ENCODE data around the gene DNAJC17.

Gene DNAJC17

DNA sequence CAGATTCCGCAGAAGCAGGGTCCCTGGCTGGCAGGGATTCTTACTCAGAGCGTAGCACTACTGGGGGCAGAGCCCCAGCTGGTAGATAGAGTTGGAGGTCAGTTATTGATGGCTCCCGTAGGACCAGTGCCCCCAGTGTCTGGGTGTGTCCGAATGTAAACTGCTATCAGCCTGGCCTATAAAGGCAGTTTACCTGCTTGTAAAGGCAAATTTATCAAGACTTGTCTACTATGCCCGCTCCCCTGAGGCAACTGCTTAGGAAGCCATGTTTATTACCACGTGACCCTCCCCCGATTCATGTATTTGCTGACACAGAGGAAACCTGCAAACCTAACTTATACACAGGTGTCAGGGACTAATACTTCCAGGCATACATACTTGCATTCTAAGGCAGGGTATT is 21.8 kb upstream of the DNAJC17 start:
- DNase-seq = no peak

DNA sequence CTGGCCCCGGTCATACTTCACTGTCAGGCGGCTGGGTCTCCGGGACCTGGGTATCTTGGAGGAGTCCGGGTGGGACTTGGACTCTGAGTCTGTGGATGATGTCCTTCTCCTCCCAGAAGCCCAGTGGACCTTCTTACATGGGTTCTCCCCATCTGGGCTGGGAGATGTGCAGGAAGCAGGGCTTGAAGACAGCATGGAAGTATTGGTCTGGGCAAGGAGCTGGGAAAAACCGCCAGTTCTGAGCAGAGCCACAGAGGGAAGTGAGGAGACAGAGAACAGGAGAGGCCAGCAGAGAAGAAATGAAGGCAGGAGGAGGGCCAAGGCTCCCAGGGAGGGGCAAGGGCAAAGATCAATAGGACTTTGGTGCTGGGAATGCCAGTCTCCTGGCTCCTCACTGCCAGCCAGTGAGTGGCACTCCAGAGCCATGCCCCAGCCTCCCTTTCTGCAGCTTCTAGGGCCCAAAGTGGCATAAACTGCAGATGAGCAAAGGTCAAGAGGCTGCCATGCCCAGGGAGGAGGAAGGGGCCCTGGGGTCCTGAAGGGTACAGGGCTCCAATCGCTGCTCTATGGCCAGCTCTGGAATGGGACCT is 21.3 kb upstream of the DNAJC17 start, which contains the start of gene PPP1R14D:
Gene PPP1R14D, minus strand, starts transcription at position 262 of the 590 bp plus-strand sequence. Its CDS starts 67 bp downstream, at position 195.
- DNase-seq = no peak

GRCh38 chr15:40826423-40827075 is 19.3 kb upstream of the DNAJC17 start:
- no peak for DNase-seq

DNA sequence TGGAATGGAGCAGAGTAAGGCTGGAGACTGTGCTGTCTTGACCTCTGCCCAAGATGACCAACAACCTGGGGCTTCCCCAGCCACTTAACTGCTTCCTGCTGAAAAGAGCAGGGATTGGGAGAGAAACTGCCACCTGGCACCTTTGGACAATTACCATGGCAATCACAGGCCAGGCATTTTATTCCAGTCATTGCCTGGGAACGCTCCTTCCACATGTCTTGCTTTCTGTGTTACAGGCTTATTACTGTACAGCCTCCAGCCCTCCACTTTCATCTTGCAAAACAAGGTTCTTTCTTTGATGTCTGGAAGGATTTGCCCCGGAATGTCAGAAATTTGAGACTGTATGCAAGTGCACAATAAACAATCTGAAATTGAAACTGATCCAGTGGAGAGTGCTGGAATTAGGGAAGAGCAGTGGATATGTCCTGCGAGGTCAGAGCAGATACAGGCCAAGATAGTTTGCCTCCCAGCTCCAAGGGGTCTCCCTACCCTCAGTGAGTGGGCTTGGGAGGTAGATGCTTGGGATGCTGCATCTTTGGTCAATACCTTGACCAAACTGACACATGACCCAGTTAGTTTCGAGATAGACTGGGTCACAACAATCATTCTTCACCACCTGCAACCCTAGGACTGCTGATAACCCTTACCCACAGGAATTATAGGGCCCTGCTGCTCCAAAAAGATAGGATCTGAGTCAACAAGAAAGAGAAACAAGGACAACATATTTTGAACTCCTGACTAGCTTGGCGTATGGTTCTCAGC is 18.6 kb upstream of the DNAJC17 start:
- no peak for DNase-seq

DNA sequence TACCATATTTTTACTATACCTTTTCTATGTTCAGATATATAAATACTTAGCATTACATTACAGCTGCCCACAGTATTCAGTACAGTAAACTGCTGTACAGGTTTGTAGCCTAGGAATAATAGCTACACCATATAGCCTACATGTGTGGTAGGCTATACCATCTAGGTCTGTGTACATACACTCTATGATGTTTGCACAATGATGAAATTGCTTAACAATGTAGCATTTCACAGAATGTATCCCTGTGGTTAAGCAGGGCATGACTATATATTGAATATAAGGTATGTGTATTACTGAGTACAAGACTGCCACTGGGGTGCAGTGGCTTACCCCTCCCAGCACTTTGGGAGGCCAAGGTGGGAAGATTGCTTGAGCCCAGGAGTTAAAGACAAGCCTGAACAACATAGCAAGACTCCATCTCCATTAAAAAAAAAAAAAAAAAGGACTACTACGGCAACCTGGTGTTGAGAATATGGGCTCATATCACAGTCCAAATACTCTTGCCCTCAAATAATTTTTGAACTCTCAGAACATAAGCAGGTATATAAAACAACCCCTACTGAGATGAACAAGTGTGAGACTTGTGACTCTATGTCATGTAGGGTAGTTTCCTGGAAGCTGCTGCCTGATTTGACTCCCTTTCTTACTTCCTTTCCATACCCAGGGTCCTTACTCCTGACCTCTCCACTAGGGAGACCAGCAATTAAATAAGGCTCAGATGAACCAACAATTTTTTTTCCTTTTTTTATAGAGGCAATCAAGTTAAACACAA is 16.5 kb upstream of the DNAJC17 start:
- DNase-seq = no peak

DNA sequence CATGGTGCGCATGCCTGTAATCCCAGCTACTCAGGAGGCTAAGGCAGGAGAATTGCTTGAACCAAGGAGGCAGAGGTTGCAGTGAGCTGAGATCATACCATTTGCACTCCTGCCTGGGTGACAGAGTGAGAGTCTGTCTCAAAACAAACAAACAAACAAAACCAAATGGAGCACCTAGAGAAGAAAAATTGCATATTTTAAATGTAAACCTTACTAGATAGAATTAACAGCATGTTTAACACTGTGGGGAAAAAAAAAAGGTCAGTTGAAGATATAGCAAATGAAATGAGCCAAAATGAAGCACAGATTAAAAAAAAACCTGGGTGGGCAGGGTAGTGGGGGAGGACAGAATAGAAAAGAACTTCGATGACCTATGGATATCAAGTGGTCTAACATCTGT is 13.9 kb upstream of the DNAJC17 start:
- no peak for DNase-seq

GRCh38 chr15:40819048-40819447 is 11.8 kb upstream of the DNAJC17 start:
- DNase-seq = no peak

DNA sequence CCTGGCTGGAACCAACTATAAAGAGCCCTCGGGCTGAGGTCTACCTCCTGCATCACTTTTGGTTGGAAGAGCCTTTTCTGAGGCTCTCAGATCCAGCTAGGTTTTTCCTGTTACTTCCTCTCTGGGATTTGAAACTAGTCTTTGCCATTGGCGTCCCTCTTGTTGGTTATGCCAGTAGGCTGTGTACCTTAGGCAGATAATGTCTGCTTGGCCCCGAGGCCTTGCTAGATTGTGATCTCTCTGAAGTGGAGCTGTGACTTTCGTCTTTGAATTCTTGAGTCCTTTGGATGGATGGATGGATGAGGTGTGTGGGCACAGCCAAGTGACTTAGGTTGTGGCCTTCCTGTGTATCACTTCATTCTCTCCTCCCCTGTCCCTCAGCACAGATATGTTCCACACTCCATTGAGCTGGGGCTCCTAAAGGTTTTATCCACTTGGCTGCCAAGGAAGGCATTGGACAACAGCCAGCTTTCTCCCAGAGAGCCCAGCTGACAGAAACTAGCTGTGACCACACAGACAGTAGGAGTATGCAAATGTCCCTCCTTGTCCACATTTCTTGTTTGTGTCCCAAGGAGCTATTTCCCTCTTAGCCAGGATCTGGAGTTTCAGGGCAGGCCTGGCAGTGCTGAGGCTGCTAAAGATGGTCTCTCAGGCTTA is 7.9 kb upstream of the DNAJC17 start:
- DNase-seq = no peak

DNA sequence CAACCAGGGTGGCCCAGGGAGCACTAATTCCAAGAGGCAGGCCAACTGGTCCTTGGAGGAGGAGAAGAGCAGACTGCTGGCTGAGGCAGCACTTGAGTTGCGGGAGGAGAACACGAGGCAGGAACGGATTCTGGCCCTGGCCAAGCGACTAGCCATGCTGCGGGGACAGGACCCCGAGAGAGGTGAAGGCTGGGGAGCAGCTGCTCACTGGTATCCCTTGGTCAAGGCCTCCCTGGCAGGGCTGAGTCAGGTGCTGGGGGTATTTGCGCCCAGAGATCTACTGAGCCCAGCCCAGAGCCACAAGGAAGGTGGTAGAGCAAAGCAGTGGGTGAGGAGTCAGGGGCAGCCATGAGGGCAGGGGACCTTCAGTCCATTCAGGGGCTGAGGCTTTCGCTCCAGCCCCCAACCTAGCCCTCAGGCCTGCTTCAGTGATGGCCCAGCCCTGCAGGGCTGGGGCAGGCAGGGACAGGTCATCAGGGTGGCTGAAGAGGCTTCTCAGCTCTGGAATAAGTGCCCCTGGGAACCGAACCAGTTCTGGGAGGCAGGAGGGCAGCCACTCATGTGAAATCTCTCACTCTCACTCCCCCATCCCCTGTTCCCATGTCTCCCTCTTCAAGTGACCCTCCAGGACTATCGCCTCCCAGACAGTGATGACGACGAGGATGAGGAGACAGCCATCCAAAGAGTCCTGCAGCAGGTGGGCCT is 5.6 kb upstream of the DNAJC17 start:
- DNase-seq = no peak

GRCh38 chr15:40808861-40809450 is 1.7 kb upstream of the DNAJC17 start:
- DNase-seq = no peak

DNA sequence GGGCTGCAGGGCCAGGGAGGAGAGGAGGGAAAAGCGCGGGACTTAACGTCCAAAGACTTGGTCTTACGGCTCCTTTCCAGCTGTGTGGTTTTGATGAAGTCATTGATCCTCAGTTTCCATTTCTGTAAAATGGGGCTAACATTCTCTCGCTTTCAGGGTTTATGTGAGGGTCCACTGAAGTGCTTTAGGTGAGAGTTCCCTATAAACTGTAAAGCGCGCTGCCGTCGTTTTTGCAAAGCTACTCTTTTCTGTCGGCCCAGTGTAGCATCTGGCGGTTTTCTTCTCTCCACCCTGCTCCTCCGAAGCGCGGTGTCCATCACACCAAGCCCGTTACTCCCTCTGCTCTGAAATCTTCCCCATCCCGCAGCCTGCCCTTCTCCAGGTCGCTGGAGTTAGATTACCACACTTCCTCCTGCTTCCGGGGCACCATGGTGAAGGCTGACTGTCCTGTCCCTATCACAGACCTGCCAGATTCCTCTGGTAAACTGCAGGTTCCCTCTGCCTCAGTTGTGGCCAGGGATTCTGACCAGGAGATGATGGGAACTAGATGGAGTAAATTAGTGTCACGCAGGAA is 702 bp upstream of the DNAJC17 start:
- DNase-seq = no peak

GRCh38 chr15:40806672-40807027 is 623 bp downstream of the DNAJC17 start:
- no peak for DNase-seq

DNA sequence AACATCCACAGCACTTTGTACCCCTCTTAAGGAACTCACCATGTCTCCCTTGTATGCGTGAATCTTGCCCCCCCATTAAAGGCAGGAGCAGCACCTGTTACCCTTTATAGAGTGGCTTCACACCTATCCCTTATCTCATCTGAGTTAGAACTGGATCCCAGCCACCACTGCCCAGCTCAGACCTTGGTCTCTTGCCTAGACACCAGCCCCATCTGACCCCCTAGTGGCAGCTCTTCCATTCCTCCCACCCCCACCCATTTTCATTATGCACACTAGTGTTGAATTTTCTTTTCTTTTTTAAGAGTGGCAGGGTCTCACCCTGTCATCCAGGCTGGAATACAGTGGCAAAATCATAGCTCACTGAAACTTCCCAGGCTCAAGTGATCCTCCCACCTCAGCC is 3.6 kb downstream of the DNAJC17 start:
- no peak for DNase-seq

DNA sequence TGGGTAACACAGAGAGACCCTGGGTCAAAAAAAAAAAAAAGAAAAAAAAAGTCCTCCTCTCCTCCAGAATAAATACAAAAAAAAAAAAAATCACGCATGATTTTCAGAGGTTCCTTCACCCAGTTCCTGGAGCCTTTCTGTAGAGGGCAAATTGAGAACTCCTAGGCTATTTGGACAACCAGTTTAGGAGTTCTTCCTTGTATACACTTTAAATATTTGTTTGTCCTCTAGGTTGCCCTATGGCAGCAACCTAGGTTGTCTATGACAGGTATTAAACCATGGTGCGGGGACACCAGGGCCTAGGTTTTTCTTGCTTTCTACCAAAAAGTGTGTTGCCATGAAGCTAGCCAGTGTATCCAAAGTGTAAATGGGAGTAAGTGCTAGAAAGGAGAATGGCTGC is 4.2 kb downstream of the DNAJC17 start:
- DNase-seq = no peak

DNA sequence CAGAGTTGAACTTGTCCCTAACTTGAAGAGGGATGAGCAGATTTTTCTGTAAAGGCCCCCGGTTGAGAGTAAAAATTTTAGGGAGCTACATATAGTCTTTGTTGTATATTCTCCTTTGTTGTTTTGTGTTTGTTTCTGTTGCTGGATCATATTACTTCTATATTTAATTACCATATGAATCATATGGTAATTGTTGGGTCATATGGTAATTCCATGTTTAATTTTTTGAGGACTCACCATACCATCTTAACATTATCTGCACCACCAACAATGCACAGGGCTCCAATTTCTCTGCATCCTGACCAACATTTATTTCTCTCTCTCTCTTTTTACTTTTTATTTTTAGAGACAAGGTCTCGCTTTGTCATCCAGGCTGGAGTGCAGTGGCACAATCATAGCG is 7.8 kb downstream of the DNAJC17 start:
- no peak for DNase-seq

- DNase-seq = no peak
These were observed 10.8 kb downstream of the DNAJC17 start for GRCh38 chr15:40796512-40796911.

DNA sequence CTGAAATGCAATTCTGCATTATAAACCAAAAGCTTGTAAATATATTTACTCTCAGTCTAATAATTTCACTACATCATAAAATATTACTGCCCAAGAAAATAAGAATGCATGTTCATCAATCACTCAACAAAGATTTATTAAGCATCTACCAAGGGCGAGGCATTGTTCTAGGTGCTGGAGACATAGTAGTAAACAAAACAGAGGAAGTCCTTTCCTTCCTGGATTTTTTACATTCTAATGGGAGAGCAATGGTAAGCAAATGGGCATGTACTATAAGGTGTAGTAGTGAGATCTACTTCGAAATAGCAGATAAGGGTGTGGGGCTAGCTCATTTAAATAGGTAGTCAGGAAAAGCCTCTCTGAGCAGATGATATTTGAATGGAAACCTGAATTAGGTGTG is 11.2 kb downstream of the DNAJC17 start:
- no peak for DNase-seq

- no peak for DNase-seq
These were observed 13.9 kb downstream of the DNAJC17 start for GRCh38 chr15:40793216-40793989.

- DNase-seq = no peak
These were observed 14.9 kb downstream of the DNAJC17 start for GRCh38 chr15:40792394-40792793.

- DNase-seq = no peak
These were observed 16.6 kb downstream of the DNAJC17 start for GRCh38 chr15:40790718-40791117.

DNA sequence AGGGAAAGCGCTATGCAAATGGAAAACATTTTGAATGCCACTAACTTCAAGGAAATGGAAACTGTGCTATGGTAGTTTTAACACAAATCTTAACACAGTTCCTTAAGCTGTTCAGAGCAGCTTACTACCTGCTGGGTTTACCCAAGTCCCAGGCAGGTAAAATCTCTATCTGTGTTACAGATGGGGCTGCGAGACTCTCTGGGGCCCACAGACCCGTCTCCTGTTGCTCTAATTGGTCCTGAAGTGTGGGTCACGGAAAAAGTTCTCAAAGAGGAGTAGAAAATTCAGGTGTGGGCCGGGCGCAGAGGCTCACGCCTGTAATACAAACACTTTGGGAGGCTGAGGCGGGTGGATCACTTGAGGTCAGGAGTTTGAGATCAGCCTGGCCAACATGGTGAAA is 17.3 kb downstream of the DNAJC17 start:
- no peak for DNase-seq
